GM12865 (cell line): ENCODE results near the gene XDH.

Source experiments
- DNase-seq: peaks from one replicate; pipeline ENCODE4 v3.0.0; 2010; ENCODE audit warnings: low read depth
- H3K4me3 ChIP-seq: 2 replicates; pipeline ENCODE4 v1.5.1; 2011; ENCODE audit warnings: mild to moderate bottlenecking, low read depth, low read length, control low read depth
- CTCF ChIP-seq: IDR thresholded peaks from 2 replicates; pipeline ENCODE4 v1.5.1; 2011; ENCODE audit warnings: low read length, control low read depth, low read depth, inconsistent platforms; ENCODE audit not compliant: insufficient read depth; ENCODE audit errors: missing control alignments

The XDH gene

GRCh38 chr2:31329081-31329625 lies 85.4 kb downstream of the XDH start:
- no peak for DNase-seq
- TF ChIP-seq CTCF, result no peak
- no peak overlapping the region for H3K4me3 ChIP-seq

GRCh38 chr2:31328026-31328425 lies 86.5 kb downstream of the XDH start:
- no peak overlapping the region for H3K4me3 ChIP-seq
- no peak for DNase-seq
- no peak for TF ChIP-seq CTCF

- TF ChIP-seq CTCF, result no peak
- no peak for DNase-seq
- H3K4me3 ChIP-seq, result no peak overlapping the region
These were observed 87.0 kb downstream of the XDH start for GRCh38 chr2:31327505-31327904.

- peak; percentile 37 for DNase-seq
- TF ChIP-seq CTCF, result no peak
- no peak overlapping the region for H3K4me3 ChIP-seq
These were observed 90.4 kb downstream of the XDH start for GRCh38 chr2:31324016-31324633.

- no peak for TF ChIP-seq CTCF
- no peak overlapping the region for H3K4me3 ChIP-seq
- no peak for DNase-seq
These were observed 92.2 kb downstream of the XDH start for GRCh38 chr2:31322371-31322770.

GRCh38 chr2:31319406-31320175 lies 95.0 kb downstream of the XDH start:
- TF ChIP-seq CTCF, result no peak
- DNase-seq, result peak; percentile 69
- no peak overlapping the region for H3K4me3 ChIP-seq
